ENCODE data around the gene FCN2.

The FCN2 gene

DNA sequence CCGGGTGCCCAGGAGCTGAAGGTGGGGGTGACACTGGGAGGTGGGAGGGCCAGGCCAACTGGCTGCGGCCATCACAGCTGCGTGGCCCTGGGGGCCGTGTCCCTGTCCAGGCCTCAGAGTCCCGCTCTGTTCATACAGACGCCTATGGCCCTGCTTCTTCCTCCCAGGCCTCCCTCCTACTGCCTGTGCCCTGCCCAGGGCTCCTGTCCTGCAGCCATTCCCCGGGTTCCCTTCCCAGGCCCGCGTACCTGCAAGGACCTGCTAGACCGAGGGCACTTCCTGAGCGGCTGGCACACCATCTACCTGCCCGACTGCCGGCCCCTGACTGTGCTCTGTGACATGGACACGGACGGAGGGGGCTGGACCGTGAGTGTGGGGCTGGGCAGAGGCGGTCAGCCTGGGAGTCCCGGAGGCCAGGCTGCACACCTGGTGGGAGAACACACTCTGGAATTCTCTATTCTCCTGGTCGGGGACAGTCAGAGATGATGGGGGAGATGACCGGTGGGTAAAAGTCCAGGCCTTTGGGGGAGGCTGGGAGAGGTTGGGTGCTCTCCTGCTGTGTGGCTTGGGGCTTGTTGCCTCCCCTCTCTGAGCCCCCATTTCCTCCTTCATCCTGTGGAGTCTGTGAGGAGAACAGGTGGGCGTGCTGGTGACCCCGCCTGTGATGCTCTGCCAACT, 4.5 kb downstream of the FCN2 start:
- no peak overlapping the region for H3K4me2 ChIP-seq (ENCODE audit: low read length)
- H3K9ac ChIP-seq (ENCODE audit: low read length) = no peak overlapping the region
- H3F3A ChIP-seq (ENCODE audit: insufficient read depth, low read length) = no peaks in the 10 kb centered on the region
- H3K27me3 ChIP-seq (ENCODE audit: insufficient read depth, low read length) = peaks cover 14% of the 10 kb centered on the region
- H2AFZ ChIP-seq (ENCODE audit: low read length) = no peak overlapping the region
- H4K20me1 ChIP-seq (ENCODE audit: insufficient read depth, low read length) = no peaks in the 10 kb centered on the region
- H3K9me2 ChIP-seq (ENCODE audit: low read depth, low read length) = no peaks in the 10 kb centered on the region
- H3K9me3 ChIP-seq (ENCODE audit: low read length) = no peaks in the 10 kb centered on the region
- no peaks in the 10 kb centered on the region for H3K36me3 ChIP-seq (ENCODE audit: insufficient read depth, low read length)
- no peak for TF ChIP-seq CTCF (IDR thresholded peaks at IDR 0.05; ENCODE audit: low read length)
- TF ChIP-seq EZH2 (IDR thresholded peaks at IDR 0.05; ENCODE audit: borderline replicate concordance, low read length) = no peak
- no peak overlapping the region for H3K27ac ChIP-seq (ENCODE audit: low read depth, low read length, poor library complexity, severe bottlenecking)
- H3K79me2 ChIP-seq (ENCODE audit: insufficient read depth, low read length) = no peaks in the 10 kb centered on the region
- H3K4me3 ChIP-seq (ENCODE audit: low read depth, low read length, poor library complexity, severe bottlenecking) = no peak overlapping the region
- peaks cover 18% of the 10 kb centered on the region for H3K4me1 ChIP-seq (ENCODE audit: insufficient read depth, low read length, severe bottlenecking)

GRCh38 chr9:134885679-134886412, 5.2 kb downstream of the FCN2 start:
- no peak for TF ChIP-seq EZH2 (IDR thresholded peaks at IDR 0.05; ENCODE audit: borderline replicate concordance, low read length)
- TF ChIP-seq CTCF (IDR thresholded peaks at IDR 0.05; ENCODE audit: low read length) = no peak
- Histone ChIP-seq H2AFZ (ENCODE audit: low read length) (no peak overlapping the region), H3K4me3 (ENCODE audit: low read depth, low read length, poor library complexity, severe bottlenecking) (no peak overlapping the region), H3K9me2 (ENCODE audit: low read depth, low read length) (no peaks in the 10 kb centered on the region), H3K79me2 (ENCODE audit: insufficient read depth, low read length) (no peaks in the 10 kb centered on the region), H4K20me1 (ENCODE audit: insufficient read depth, low read length) (no peaks in the 10 kb centered on the region), H3K27me3 (ENCODE audit: insufficient read depth, low read length) (peaks cover 14% of the 10 kb centered on the region), H3K9me3 (ENCODE audit: low read length) (no peaks in the 10 kb centered on the region), H3K4me2 (ENCODE audit: low read length) (no peak overlapping the region), H3K27ac (ENCODE audit: low read depth, low read length, poor library complexity, severe bottlenecking) (no peak overlapping the region), H3K36me3 (ENCODE audit: insufficient read depth, low read length) (no peaks in the 10 kb centered on the region), H3K9ac (ENCODE audit: low read length) (no peak overlapping the region), H3F3A (ENCODE audit: insufficient read depth, low read length) (no peaks in the 10 kb centered on the region), H3K4me1 (ENCODE audit: insufficient read depth, low read length, severe bottlenecking) (peaks cover 25% of the 10 kb centered on the region)

GRCh38 chr9:134886413-134886913, 5.9 kb downstream of the FCN2 start:
- Histone ChIP-seq H2AFZ (ENCODE audit: low read length) (no peak overlapping the region), H3K79me2 (ENCODE audit: insufficient read depth, low read length) (no peaks in the 10 kb centered on the region), H3K9ac (ENCODE audit: low read length) (no peak overlapping the region), H3K9me3 (ENCODE audit: low read length) (no peaks in the 10 kb centered on the region), H3K36me3 (ENCODE audit: insufficient read depth, low read length) (no peaks in the 10 kb centered on the region), H3K27me3 (ENCODE audit: insufficient read depth, low read length) (peaks cover 14% of the 10 kb centered on the region), H3F3A (ENCODE audit: insufficient read depth, low read length) (no peaks in the 10 kb centered on the region), H3K4me2 (ENCODE audit: low read length) (no peak overlapping the region), H3K4me1 (ENCODE audit: insufficient read depth, low read length, severe bottlenecking) (peaks cover 25% of the 10 kb centered on the region), H3K4me3 (ENCODE audit: low read depth, low read length, poor library complexity, severe bottlenecking) (no peak overlapping the region), H3K27ac (ENCODE audit: low read depth, low read length, poor library complexity, severe bottlenecking) (no peak overlapping the region), H3K9me2 (ENCODE audit: low read depth, low read length) (no peaks in the 10 kb centered on the region), H4K20me1 (ENCODE audit: insufficient read depth, low read length) (no peaks in the 10 kb centered on the region)
- no peak for TF ChIP-seq CTCF (IDR thresholded peaks at IDR 0.05; ENCODE audit: low read length)
- TF ChIP-seq EZH2 (IDR thresholded peaks at IDR 0.05; ENCODE audit: borderline replicate concordance, low read length) = no peak
